Measurements from ENCODE around the gene MICU2.
"Not testable (repeated sequence)": the region's sequence is repeated elsewhere in the genome, so short reads cannot be mapped to it uniquely, and the experiment has no call there.

GRCh38 chr13:21589510-21589909 is 14.5 kb downstream of the MICU2 start:
- TF ChIP-seq, protein P1, sequence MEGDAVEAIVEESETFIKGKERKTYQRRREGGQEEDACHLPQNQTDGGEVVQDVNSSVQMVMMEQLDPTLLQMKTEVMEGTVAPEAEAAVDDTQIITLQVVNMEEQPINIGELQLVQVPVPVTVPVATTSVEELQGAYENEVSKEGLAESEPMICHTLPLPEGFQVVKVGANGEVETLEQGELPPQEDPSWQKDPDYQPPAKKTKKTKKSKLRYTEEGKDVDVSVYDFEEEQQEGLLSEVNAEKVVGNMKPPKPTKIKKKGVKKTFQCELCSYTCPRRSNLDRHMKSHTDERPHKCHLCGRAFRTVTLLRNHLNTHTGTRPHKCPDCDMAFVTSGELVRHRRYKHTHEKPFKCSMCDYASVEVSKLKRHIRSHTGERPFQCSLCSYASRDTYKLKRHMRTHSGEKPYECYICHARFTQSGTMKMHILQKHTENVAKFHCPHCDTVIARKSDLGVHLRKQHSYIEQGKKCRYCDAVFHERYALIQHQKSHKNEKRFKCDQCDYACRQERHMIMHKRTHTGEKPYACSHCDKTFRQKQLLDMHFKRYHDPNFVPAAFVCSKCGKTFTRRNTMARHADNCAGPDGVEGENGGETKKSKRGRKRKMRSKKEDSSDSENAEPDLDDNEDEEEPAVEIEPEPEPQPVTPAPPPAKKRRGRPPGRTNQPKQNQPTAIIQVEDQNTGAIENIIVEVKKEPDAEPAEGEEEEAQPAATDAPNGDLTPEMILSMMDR (IDR thresholded peaks at IDR 0.05; ENCODE audit: insufficient read depth, low read length, poor library complexity, severe bottlenecking): not testable (repeated sequence)
- not testable (repeated sequence) for TF ChIP-seq EZH2phosphoT487 (conservative IDR thresholded peaks at IDR 0.05; ENCODE audit: low read length)
